ENCODE measurements around the gene IFNG. TPM values are rescaled to one million over a fixed set of nuclear protein-coding genes. Genes with fewer than 3 reads are reported as not detected.

IFNG gene
- total RNA-seq, 1 experiment from 2014 or later: 0.44 TPM

DNA sequence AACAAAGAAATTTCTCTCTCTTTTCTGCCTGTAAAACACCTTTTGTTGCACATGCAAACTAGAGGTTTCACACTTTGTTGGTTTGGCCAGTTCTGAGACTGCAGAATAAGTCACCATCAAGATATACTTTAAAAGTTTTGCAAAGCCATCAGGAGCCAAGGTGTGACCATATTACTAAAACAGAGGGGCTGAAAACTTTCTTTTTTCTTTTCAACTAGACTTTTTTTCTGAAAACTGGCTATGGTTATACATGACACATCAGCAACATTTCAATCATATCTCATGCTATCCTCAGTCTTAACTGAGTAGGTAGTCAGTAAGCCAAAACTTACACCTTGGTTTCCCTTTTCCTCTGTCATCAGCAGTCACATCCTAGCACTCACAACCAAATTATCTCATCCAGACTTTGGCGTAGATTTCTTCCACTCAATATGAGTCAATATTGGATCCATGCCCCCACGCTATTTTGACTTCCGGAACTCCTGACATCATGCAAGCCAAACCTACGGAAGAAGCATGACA lies 4.1 kb upstream of the IFNG start:
- no TSS peak for BruUV-seq (replicated peaks)
- H2AFZ ChIP-seq (ENCODE audit: low read depth, low read length, poor library complexity, severe bottlenecking): no peak overlapping the region
- peaks cover 0 to 5% of the 10 kb centered on the region in 2 experiments; a peak in 1 of 4 replicates for H3K4me1 ChIP-seq (ENCODE audit: control insufficient read depth in 1 of 2, insufficient read depth in 2 of 2, low read length in 2 of 2)
- ChIA-PET CTCF (no interaction called here), POLR2A (no interaction called here), RAD21 (ENCODE audit: low non-redundant PET in 1 of 2, low total read pairs in 2 of 2, uncharacterized antibody in 2 of 2, unreplicated experiment in 2 of 2) (no interaction called here)
- H3K4me3 ChIP-seq (replicated peaks in 1 of 2; ENCODE audit: low read depth in 1 of 2, low read length in 2 of 2): no peak overlapping the region
- no peaks in the 10 kb centered on the region for H3K79me2 ChIP-seq (ENCODE audit: insufficient read depth, low read length)
- no peaks in the 10 kb centered on the region for H4K20me1 ChIP-seq (ENCODE audit: insufficient read depth)
- DNase-seq (ENCODE audit: low read depth, low spot score): no peak
- no peak overlapping the region for H3K27ac ChIP-seq (ENCODE audit: low read depth, low read length)
- no peaks in the 10 kb centered on the region for H3K9me2 ChIP-seq (ENCODE audit: insufficient read depth)
- no peaks in the 10 kb centered on the region for H3K36me3 ChIP-seq (ENCODE audit: control insufficient read depth in 1 of 2, insufficient read depth in 2 of 2, low read length in 2 of 2)
- intact Hi-C loops (cut with micrococcal nuclease): no loop called here
- ATAC-seq: no peak
- H3K9ac ChIP-seq (ENCODE audit: low read length): no peak overlapping the region
- no peak for TF ChIP-seq TCF7L2 (IDR thresholded peaks at IDR 0.05; ENCODE audit: borderline replicate concordance, extremely low read depth, insufficient read depth, insufficient read length)
- H3K4me2 ChIP-seq (ENCODE audit: low read length): no peak overlapping the region
- H3K9me3 ChIP-seq (ENCODE audit: control insufficient read depth in 1 of 2, insufficient read depth in 1 of 2, low read depth in 1 of 2, low read length in 2 of 2): no peaks in the 10 kb centered on the region
- H3K27me3 ChIP-seq (ENCODE audit: insufficient read depth, low read length): no peaks in the 10 kb centered on the region

- DNase-seq (ENCODE audit: low read depth, low spot score): no peak
- H4K20me1 ChIP-seq (ENCODE audit: insufficient read depth): no peaks in the 10 kb centered on the region
- POLR2A ChIA-PET: no interaction called here
- H3K79me2 ChIP-seq (ENCODE audit: insufficient read depth, low read length): no peaks in the 10 kb centered on the region
- RAD21 ChIA-PET (ENCODE audit: low non-redundant PET in 1 of 2, low total read pairs in 2 of 2, uncharacterized antibody in 2 of 2, unreplicated experiment in 2 of 2): no interaction called here
- H3K4me2 ChIP-seq (ENCODE audit: low read length): no peak overlapping the region
- no peaks in the 10 kb centered on the region for H3K27me3 ChIP-seq (ENCODE audit: insufficient read depth, low read length)
- H3K9me3 ChIP-seq (ENCODE audit: control insufficient read depth in 1 of 2, insufficient read depth in 1 of 2, low read depth in 1 of 2, low read length in 2 of 2): no peaks in the 10 kb centered on the region
- H2AFZ ChIP-seq (ENCODE audit: low read depth, low read length, poor library complexity, severe bottlenecking): no peak overlapping the region
- intact Hi-C loops (cut with micrococcal nuclease): no loop called here
- H3K4me3 ChIP-seq (replicated peaks in 1 of 2; ENCODE audit: low read depth in 1 of 2, low read length in 2 of 2): no peak overlapping the region
- H3K27ac ChIP-seq (ENCODE audit: low read depth, low read length): no peak overlapping the region
- BruUV-seq (replicated peaks): no TSS peak
- CTCF ChIA-PET: no interaction called here
- no peak overlapping the region for H3K9ac ChIP-seq (ENCODE audit: low read length)
- ATAC-seq: 0 out of 2 replicates have a peak, but pooled peaks have one; percentile 27
- no peaks in the 10 kb centered on the region for H3K9me2 ChIP-seq (ENCODE audit: insufficient read depth)
- no peaks in the 10 kb centered on the region for H3K36me3 ChIP-seq (ENCODE audit: control insufficient read depth in 1 of 2, insufficient read depth in 2 of 2, low read length in 2 of 2)
- H3K4me1 ChIP-seq (ENCODE audit: control insufficient read depth in 1 of 2, insufficient read depth in 2 of 2, low read length in 2 of 2): peaks cover 0 to 5% of the 10 kb centered on the region in 2 experiments; a peak in 1 of 4 replicates
- TF ChIP-seq SRF (IDR thresholded peaks at IDR 0.05; ENCODE audit: low read depth): no peak
- no peak for TF ChIP-seq CBX3 (IDR thresholded peaks at IDR 0.05; ENCODE audit: low read depth)
- TF ChIP-seq TCF7L2 (IDR thresholded peaks at IDR 0.05; ENCODE audit: borderline replicate concordance, extremely low read depth, insufficient read depth, insufficient read length): no peak
- no peak for TF ChIP-seq POLR2AphosphoS5 (IDR thresholded peaks at IDR 0.05; ENCODE audit: low read depth, low read length)
- TF ChIP-seq EZH2phosphoT487 (IDR thresholded peaks at IDR 0.05; ENCODE audit: borderline replicate concordance): no peak
- no peak for TF ChIP-seq ELF1 (IDR thresholded peaks at IDR 0.05; ENCODE audit: borderline replicate concordance, low read depth)
- no peak for TF ChIP-seq RAD21 (IDR thresholded peaks at IDR 0.05; ENCODE audit: low read depth)
- no peak for TF ChIP-seq CEBPB (IDR thresholded peaks at IDR 0.05; ENCODE audit: low read depth)
- TF ChIP-seq, protein P1, sequence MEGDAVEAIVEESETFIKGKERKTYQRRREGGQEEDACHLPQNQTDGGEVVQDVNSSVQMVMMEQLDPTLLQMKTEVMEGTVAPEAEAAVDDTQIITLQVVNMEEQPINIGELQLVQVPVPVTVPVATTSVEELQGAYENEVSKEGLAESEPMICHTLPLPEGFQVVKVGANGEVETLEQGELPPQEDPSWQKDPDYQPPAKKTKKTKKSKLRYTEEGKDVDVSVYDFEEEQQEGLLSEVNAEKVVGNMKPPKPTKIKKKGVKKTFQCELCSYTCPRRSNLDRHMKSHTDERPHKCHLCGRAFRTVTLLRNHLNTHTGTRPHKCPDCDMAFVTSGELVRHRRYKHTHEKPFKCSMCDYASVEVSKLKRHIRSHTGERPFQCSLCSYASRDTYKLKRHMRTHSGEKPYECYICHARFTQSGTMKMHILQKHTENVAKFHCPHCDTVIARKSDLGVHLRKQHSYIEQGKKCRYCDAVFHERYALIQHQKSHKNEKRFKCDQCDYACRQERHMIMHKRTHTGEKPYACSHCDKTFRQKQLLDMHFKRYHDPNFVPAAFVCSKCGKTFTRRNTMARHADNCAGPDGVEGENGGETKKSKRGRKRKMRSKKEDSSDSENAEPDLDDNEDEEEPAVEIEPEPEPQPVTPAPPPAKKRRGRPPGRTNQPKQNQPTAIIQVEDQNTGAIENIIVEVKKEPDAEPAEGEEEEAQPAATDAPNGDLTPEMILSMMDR (IDR thresholded peaks at IDR 0.05 in 2 of 3, conservative IDR thresholded peaks at IDR 0.05 in 1 of 3; ENCODE audit: borderline replicate concordance in 1 of 3, insufficient read depth in 1 of 3, low read depth in 2 of 3, low read length in 2 of 3): no peak
- TF ChIP-seq, protein P2, sequence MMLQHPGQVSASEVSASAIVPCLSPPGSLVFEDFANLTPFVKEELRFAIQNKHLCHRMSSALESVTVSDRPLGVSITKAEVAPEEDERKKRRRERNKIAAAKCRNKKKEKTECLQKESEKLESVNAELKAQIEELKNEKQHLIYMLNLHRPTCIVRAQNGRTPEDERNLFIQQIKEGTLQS (IDR thresholded peaks at IDR 0.05): no peak
- no peak for TF ChIP-seq EGR1 (IDR thresholded peaks at IDR 0.05; ENCODE audit: low read depth)
- no peak for TF ChIP-seq JUND (IDR thresholded peaks at IDR 0.05)
- no peak for TF ChIP-seq ZFX (IDR thresholded peaks at IDR 0.05)
- TF ChIP-seq REST (IDR thresholded peaks at IDR 0.05; ENCODE audit: low read depth): no peak
- TF ChIP-seq SIN3A (IDR thresholded peaks at IDR 0.05; ENCODE audit: low read depth): no peak
- TF ChIP-seq EZH2 (IDR thresholded peaks at IDR 0.05): no peak
- TF ChIP-seq MAX (IDR thresholded peaks at IDR 0.05): no peak
Measured at GRCh38 chr12:68162374-68162773, 2.8 kb upstream of the IFNG start.
